Upper lobe of left lung (tissue), 6 donors: ENCODE results near the gene CCM2. TPM values are rescaled to one million over a fixed set of nuclear protein-coding genes. Genes with fewer than 3 reads are reported as not detected.

Experiments used
- ATAC-seq, 2 donors: fragments of 200-7000 bp; cut with Tn5 transposase; one replicate each; pipeline ENCODE4 v1.9.1; 2022; ENCODE audit warnings: mild to moderate bottlenecking in 2 of 2, moderate library complexity in 2 of 2; ENCODE audit not compliant: low FRiP score in 2 of 2
- DNase-seq, 2 donors: peaks; one replicate each; pipeline ENCODE4 v3.0.0-alpha.2; 2019 to 2020
- H3K27ac ChIP-seq, 4 donors: fragments of 200-600 bp; sonication (generic); one replicate each; pipeline ENCODE4 v1.5.1; 2016 to 2019
- H3K27me3 ChIP-seq, 4 donors: fragments of 200-600 bp; sonication (generic); one replicate each; pipeline ENCODE4 v1.5.1; 2017 to 2019
- H3K36me3 ChIP-seq, 4 donors: fragments of 200-600 bp; sonication (generic); one replicate each; pipeline ENCODE4 v1.5.1; 2016 to 2019
- H3K4me1 ChIP-seq, 4 donors: fragments of 200-600 bp; sonication (generic); one replicate each; pipeline ENCODE4 v1.5.1; 2018 to 2019
- H3K4me3 ChIP-seq, 4 donors: fragments of 200-600 bp; sonication (generic); one replicate each; pipeline ENCODE4 v1.5.1; 2017 to 2019; ENCODE audit warnings: mild to moderate bottlenecking in 2 of 4, moderate library complexity in 1 of 4
- H3K9me3 ChIP-seq, 4 donors: fragments of 200-600 bp; sonication (generic); one replicate each; pipeline ENCODE4 v1.5.1; 2018 to 2019
- EP300 ChIP-seq, 4 donors: sonication (generic); formaldehyde crosslinking; IDR thresholded peaks; one replicate each; pipeline ENCODE4 v1.5.1; 2017; ENCODE audit warnings: antibody characterized with exemption in 4 of 4, control low read depth in 2 of 4
- POLR2A ChIP-seq, 4 donors: fragments of 450-650 bp; IDR thresholded peaks; one replicate each; pipeline ENCODE4 v1.5.1; 2016 to 2017; ENCODE audit warnings: antibody characterized with exemption in 4 of 4, mild to moderate bottlenecking in 2 of 4
- POLR2AphosphoS5 ChIP-seq, 2 donors: sonication (generic); formaldehyde crosslinking; IDR thresholded peaks; one replicate each; pipeline ENCODE4 v1.5.1; 2017; ENCODE audit warnings: antibody characterized with exemption in 2 of 2
- WGBS, 2 donors: methylation state at CpG; one replicate each; pipeline ENCODE4 v1.1.5; 2017 to 2018; 5-methylcytosine and 5-hydroxymethylcytosine counted together
- total RNA-seq, 6 donors: library from RNA; depleted of rRNA in 4 of 6; stranded (reverse); fragments of >200 nt in 4 of 6; gene quantifications; one replicate each; pipeline versions ENCODE4 v1.1.0 to v1.2.1, GENCODE V29; 2016 to 2021
- TF ChIP-seq, protein P1 (sequence below), 6 experiments: fragments of 450-650 bp in 4 of 6; fragments of 200-600 bp in 2 of 6; sonication (generic) in 2 of 6; IDR thresholded peaks; one replicate each; pipeline ENCODE4 v1.5.1; 2016 to 2019; ENCODE audit warnings: antibody characterized with exemption in 6 of 6
- donor health status: DM: no; HTN: no; CAD: no; lungs with moderate emphysema.
- donor health status: DM: no; HTN: yes; CAD: no; lungs with severe emphysema.

CCM2 gene
- total RNA-seq, 6 donors from 2014 or later = 30.9 to 63.9 (median 46.8) TPM

DNA sequence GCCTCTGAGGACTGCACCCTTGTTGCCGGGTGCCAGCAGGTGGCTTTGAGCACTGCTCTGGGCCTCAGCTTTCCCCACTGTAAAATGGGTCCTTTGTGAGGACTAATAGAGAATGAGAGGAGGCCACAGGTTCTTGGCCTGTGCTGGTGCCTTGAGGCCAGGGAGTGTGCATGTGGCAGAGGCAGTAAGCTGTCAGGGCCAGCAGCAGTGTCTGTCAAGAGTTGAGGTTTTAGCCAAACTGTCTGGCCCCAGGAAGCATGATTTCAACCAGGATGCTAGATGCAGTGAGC, 75.3 kb downstream of the CCM2 start:
- Histone ChIP-seq H3K4me1 (no peaks in the 10 kb centered on the region), H3K36me3 (peaks cover 4 to 77% (median 69%) of the 10 kb centered on the region in 4 donors), H3K9me3 (no peaks in the 10 kb centered on the region), H3K27ac (no peak overlapping the region), H3K4me3 (no peak overlapping the region), H3K27me3 (no peaks in the 10 kb centered on the region)
- ATAC-seq = no peak
- 100% methylated on average over 1 of the region's 1 CpG for WGBS, 2 donors
- DNase-seq = no peak
- no peak for TF ChIP-seq EP300 (IDR thresholded peaks at IDR 0.05)
- TF ChIP-seq, protein P1, sequence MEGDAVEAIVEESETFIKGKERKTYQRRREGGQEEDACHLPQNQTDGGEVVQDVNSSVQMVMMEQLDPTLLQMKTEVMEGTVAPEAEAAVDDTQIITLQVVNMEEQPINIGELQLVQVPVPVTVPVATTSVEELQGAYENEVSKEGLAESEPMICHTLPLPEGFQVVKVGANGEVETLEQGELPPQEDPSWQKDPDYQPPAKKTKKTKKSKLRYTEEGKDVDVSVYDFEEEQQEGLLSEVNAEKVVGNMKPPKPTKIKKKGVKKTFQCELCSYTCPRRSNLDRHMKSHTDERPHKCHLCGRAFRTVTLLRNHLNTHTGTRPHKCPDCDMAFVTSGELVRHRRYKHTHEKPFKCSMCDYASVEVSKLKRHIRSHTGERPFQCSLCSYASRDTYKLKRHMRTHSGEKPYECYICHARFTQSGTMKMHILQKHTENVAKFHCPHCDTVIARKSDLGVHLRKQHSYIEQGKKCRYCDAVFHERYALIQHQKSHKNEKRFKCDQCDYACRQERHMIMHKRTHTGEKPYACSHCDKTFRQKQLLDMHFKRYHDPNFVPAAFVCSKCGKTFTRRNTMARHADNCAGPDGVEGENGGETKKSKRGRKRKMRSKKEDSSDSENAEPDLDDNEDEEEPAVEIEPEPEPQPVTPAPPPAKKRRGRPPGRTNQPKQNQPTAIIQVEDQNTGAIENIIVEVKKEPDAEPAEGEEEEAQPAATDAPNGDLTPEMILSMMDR (IDR thresholded peaks at IDR 0.05) = no peak
- TF ChIP-seq POLR2AphosphoS5 (IDR thresholded peaks at IDR 0.05) = no peak
- no peak for TF ChIP-seq POLR2A (IDR thresholded peaks at IDR 0.05)

DNA sequence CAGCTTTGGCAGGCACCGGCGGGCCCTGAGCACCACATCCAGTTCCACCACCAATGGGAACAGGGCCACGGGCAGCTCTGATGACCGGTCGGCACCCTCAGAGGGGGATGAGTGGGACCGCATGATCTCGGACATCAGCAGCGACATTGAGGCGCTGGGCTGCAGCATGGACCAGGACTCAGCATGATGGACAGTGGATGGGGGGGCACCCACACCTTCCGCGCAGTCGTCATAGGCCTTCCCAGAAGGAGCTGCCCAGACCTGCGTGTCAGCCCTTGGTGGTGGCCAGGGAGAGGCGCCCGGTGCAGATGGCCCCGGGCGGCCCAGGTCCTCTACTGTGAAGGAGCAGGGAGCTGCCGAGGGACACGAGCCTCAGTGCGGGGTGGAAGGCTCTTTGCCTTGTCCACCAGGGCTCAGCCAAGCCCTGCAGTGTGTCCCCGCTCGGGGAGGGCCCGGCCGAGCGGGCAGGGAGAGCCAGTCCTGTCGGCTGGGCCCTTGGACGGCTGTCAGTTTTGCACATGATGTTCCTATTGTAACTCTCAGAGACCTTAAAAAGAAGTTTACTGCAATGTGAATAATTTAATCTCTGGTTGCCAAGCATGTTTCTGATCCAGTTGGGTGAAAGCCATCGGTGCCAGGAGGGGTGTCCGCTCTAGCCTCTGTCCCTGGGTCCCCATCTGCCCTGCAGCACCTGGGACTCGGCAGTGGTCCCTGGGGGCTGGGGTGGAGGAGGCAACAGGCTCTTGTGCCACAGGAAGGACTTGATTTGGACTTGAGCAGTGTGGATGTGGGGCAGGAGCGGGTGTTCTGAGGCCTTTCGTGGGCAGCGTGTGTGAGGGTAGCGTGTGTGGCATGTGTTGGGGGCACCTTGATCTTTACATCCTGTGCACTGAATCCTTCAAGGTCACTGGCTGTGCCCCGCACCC, 76.1 kb downstream of the CCM2 start:
- WGBS, 2 donors = 96 to 98% methylated on average over 5 to 33 of the region's 35 CpGs
- H3K4me3 ChIP-seq = no peak overlapping the region
- no peak for ATAC-seq
- H3K27ac ChIP-seq = no peak overlapping the region
- no peak for TF ChIP-seq POLR2AphosphoS5 (IDR thresholded peaks at IDR 0.05)
- TF ChIP-seq POLR2A (IDR thresholded peaks at IDR 0.05) = no peak
- TF ChIP-seq, protein P1 (IDR thresholded peaks at IDR 0.05) = no peak
- TF ChIP-seq EP300 (IDR thresholded peaks at IDR 0.05) = no peak
- H3K27me3 ChIP-seq = no peaks in the 10 kb centered on the region
- H3K9me3 ChIP-seq = no peaks in the 10 kb centered on the region
- DNase-seq = peak in 1 of 2 donors; percentile 59
- no peaks in the 10 kb centered on the region for H3K4me1 ChIP-seq
- peaks cover 4 to 68% (median 62%) of the 10 kb centered on the region in 4 donors for H3K36me3 ChIP-seq

DNA sequence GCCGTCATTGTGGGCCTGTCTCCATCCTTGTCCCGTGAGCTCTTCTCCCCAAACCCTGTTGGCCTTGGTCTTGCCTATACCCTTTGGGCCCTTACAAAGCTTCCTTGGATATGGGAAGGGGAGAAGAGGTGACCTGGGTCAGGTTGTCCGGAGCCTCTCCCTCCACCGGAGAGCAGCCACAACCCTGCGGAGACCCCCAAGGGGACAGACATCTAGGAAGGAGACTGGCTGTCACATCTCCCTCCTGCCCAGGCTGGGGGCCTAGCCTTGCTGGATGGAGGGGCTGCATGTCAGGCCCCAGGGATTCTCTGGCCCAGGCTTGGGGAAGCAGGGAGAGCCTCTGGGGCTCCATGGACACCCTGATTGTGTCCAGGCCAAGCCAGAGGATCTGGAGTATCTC, 76.9 kb downstream of the CCM2 start:
- DNase-seq = no peak
- TF ChIP-seq, protein P1 (IDR thresholded peaks at IDR 0.05) = no peak
- no peak for TF ChIP-seq POLR2A (IDR thresholded peaks at IDR 0.05)
- no peak for TF ChIP-seq EP300 (IDR thresholded peaks at IDR 0.05)
- TF ChIP-seq POLR2AphosphoS5 (IDR thresholded peaks at IDR 0.05) = no peak
- no peaks in the 10 kb centered on the region for H3K4me1 ChIP-seq
- no peak for ATAC-seq
- no peak overlapping the region for H3K27ac ChIP-seq
- no peaks in the 10 kb centered on the region for H3K27me3 ChIP-seq
- peaks cover 4 to 60% (median 57%) of the 10 kb centered on the region in 4 donors for H3K36me3 ChIP-seq
- 81 to 93% methylated on average over 5 of the region's 5 CpGs for WGBS, 2 donors
- no peaks in the 10 kb centered on the region for H3K9me3 ChIP-seq
- no peak overlapping the region for H3K4me3 ChIP-seq

DNA sequence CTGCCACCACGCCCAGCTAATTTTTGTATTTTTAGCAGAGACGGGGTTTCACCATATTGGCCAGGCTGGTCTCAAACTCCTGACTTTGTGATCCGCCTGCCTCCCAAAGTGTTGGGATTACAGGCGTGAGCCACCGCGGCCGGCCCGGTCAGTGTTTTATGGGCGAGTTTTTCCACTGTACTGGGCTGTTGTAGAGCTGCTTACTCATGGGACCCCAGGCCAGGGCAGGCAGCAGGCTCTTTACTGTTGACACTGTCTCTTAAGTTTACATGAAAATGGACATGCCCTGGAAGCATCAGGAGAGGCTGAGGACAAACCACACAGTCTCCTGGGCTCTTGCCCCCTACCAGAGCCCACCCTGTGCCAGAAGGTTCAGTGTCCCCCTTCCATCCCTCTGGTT, 77.6 kb downstream of the CCM2 start:
- Histone ChIP-seq H3K4me1 (no peaks in the 10 kb centered on the region), H3K4me3 (no peak overlapping the region), H3K36me3 (peaks cover 4 to 54% (median 52%) of the 10 kb centered on the region in 4 donors), H3K27ac (no peak overlapping the region), H3K9me3 (no peaks in the 10 kb centered on the region), H3K27me3 (no peaks in the 10 kb centered on the region)
- WGBS, 2 donors = 81 to 87% methylated on average over 4 to 9 of the region's 9 CpGs
- no peak for TF ChIP-seq EP300 (IDR thresholded peaks at IDR 0.05)
- no peak for TF ChIP-seq POLR2A (IDR thresholded peaks at IDR 0.05)
- TF ChIP-seq, protein P1 (IDR thresholded peaks at IDR 0.05) = no peak
- no peak for TF ChIP-seq POLR2AphosphoS5 (IDR thresholded peaks at IDR 0.05)
- DNase-seq (no peak), ATAC-seq (no peak)
